GM19397 (cell line): Measurements from ENCODE around the gene ZNF148.

ENCODE experiments used
- ATAC-seq: cut with Tn5 transposase; IDR thresholded peaks from one replicate; pipeline ENCODE4 v1.9.1; 2021; ENCODE audit warnings: mild to moderate bottlenecking, moderate library complexity; ENCODE audit not compliant: unreplicated experiment

The ZNF148 gene

DNA sequence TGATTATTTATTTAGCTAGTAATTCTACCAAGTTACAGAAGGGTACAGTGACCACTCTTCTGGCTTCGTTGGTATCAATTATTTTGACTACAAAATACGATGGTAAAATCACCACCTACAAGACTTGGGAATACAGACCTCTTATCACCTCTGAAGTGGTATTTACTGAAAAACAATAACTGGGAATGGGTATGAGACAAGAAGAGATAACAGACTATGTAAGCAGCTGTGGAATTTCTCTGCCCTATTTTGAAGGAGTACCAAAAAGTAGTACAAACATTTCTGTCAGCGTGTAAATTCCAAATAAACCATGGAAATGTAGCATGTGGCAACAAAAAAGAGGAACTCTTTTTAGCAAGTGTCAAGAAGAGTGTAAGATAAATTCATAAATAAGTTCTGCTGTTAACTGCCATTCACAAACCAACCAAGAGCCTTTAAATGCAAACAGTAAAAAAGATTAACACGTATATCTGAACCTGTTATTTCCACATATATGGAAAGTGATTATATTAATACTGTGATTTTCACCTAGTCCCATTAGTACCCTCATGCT, 85.6 kb downstream of the ZNF148 start:
- ATAC-seq: no peak

DNA sequence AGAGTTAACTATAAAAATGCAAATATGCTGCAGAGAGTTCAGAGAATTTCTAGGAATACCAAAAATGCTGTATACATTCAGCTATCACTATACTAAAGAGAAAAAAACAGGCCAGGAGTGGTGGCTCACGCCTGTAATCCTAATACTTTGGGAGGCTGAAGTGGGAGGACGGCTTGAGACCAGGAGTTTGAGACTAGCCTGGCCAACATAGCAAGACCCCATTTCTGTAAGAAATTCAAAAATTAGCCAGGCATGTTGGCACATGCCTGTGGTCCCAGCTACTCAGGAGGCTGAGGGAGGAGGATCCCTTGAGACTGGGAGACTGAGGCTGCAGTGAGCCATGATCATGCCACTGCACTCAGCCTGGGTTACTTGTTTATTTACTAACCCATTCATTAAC, 87.9 kb downstream of the ZNF148 start:
- no peak for ATAC-seq

DNA sequence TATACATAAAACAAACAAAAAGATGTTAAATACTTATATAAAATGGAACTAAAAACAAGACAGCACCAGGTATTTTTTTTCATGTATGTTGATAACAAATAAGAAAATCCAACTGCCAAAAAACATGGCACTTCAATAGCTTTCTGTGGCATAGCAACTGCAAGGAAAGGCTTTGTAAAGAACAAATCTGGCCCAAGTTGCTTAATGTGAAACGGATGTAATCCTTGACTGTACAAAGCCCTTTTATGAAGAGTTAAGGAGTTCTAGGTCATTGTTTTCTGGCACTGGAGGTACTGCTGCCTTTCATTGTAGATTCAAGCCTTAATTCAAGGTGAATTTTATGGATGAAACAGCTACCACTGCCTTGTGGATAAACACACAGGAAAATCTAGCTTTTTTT, 93.7 kb downstream of the ZNF148 start:
- no peak for ATAC-seq

DNA sequence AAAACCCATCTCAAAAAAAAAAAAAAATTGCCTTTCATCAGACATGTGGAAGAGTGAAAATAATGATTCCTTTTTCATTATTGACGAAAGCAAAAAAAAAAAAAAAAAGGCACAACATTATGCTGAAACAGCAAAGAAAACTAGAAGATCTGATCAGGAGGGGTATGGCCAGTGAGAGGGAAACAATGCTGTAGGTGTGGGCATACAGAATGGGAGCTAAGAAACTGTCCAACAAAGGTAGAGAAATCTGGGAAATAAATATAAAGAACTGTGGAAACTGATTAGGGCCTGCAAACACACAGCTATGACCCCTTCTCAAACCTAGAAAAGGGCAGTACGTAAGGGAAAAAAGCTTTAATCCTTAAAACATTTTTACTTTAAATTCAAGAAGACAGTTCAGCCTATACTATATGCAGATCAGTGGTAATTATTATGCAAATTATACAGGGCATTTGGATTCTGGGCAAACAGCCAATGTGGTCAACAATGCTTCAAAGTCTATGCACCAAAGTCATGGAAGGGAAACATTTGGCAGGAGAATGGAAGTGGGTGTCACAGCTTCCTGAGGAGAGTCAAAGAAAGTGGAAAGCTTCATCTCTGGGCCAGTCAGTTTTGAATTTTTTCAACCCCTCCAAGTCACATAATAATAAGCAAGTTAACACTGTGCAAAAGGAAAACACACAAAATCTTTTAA, 94.3 kb downstream of the ZNF148 start:
- ATAC-seq: no peak

DNA sequence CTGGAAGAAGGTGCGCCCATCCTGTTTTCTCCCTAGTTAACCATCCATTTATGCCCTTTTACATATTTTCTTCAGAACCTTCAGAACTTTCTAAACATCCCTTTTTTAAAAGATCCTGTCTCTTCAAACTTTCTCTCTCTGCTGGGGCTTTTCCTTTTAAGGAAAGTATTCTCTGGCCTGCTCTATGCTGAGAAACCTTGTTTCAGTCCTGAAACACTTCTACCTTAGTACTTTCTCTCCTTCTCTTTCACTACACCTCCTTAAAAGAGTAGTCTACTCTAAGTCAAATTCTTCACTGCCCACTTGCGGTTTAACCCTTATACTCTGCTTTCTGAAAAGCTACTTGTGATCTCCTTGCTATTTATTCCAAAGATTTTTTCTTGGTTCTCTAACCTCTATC, 97.0 kb downstream of the ZNF148 start:
- ATAC-seq: no peak

DNA sequence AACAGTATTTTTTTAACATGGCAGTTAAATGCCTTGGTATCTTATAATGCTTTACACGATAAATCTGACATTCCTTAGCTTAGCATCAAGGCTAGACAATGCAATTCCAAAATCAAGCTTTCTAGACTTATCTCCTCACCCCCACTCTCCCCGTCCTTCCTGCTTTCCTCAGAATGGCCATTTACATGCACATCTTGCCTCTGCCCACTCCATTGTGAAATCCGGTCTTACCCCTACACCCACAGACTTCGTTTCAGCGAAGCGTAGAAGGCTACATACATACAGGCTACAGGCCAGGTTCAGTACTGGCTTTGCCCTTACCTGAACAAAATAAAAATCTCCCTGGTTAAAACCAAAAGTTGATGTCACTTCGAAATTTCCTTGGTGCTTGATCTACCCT, 104.0 kb downstream of the ZNF148 start:
- no peak for ATAC-seq

DNA sequence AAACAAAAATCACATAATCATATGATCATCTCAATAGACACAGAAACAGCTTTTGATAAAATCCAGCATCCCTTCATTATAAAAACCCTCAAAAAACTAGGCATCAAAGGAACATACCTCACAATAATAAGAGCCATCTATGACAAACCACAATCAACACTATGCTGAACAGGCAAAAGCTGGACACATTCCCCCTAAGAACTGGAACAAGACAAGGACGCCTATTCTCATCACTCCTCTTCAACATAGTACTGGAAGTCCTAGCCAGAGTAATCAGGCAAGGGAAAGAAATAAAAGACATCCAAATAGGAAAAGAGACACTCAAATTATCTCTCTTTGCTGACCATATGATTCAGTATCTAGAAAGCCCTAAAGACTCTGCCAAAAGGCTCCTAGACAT, 107.7 kb downstream of the ZNF148 start:
- no peak for ATAC-seq

DNA sequence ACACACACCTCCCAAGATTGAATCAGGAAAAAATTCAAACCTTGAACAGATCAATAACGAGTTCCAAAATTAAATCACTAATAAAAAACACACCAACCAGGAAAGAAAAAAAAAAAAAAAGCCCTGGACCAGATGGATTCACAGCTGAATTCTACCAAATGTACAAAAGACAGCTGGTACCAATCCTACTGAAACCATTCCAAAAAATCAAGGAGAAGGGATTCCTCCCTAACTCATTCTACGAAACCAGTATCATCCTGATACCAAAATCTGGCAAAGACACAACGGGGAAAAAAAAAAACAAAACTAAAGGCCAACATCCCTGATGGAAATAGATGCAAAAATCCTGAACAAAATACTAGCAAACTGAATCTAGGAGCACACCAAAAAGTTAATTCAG, 108.2 kb downstream of the ZNF148 start:
- no peak for ATAC-seq

DNA sequence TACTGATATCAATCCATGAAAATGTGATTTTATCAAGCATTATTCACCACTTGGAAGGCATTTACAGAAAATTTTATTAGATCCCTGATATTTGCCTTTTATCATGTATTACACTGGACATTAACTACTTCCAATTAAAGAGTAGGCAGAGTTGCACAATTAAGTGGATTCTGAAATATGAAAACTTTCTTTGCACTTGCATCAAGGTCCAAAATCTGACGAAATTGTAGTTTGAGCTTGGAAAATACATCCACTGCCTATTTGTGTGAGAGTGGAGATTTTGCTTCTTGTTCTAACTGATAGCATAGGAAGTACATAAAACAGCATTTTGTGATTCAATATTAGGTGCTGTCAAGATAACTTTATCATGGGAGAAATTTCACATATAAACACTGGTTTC, 113.0 kb downstream of the ZNF148 start:
- no peak for ATAC-seq

DNA sequence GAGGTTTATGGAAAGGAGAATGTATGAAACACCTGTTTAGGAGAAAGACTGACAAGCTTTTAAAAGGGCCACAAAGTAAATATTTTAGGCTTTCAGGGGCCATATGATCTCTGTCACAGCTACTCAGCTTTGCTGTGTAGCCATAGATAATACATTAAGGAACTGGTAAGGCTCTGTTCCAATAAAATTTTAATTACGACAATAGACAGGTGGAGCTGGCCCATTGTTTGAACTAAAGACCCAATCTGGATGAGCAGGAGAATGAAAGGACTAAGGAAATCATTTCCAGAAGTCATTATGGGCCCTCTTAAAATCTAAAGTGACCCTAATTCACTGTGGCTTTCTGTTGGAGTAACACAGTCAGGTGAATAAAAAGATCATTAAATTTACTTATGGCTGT, 114.1 kb downstream of the ZNF148 start:
- ATAC-seq: no peak

DNA sequence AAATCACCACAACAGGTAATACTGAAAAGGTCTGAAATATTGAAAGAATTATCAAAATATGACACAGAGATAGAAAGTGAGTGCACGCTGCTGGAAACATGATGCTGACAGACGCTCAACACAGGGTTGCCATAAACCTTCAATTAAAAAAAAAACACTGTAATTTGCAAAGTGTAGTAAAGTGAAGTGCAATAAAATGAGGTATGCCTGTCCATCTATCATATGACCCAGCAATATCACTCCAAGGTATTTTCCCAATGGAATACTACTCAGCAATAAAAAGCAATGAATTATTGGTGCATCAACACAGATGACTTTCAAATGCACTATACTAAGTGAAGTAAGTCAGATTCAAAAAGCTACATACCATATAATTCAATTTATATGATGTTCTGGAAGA, 115.0 kb downstream of the ZNF148 start:
- ATAC-seq: no peak

DNA sequence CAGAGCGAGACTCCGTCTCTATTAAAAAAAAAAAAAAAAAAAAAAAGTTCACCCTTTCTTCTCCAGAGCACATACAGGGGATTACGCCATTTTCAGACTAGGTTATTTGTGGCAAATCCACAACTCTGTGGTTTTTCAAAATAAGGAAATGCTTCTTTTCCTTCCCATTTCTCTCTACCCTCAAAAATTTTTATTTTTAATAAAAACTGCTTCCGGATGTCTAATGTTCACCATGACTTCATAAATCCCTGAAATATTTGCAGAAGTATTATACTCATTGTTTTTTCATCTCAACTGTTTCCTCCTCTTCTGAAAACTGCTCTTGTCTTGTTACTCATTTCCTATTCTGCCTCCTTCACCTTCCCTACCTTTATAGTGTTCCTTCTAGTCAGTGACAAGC, 117.6 kb downstream of the ZNF148 start:
- no peak for ATAC-seq

DNA sequence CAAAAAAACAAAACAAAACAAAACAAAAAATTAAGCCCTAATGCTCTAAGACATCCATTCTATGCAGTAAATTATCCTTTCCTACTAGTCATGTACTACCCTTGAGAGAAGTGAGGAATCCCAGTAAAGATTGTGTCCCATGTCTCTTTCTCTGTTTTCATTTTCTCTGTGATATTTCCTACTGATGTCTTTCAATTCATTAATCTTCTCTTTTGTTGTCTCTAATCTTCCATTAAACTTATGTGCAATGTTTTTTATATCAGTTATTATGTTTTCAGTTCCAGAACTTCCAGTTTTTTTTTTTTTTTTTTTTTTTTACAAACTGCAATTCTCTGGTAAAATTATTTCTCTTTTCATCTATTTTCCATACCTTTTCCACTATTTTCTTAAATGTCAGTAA, 118.5 kb downstream of the ZNF148 start:
- ATAC-seq: no peak

DNA sequence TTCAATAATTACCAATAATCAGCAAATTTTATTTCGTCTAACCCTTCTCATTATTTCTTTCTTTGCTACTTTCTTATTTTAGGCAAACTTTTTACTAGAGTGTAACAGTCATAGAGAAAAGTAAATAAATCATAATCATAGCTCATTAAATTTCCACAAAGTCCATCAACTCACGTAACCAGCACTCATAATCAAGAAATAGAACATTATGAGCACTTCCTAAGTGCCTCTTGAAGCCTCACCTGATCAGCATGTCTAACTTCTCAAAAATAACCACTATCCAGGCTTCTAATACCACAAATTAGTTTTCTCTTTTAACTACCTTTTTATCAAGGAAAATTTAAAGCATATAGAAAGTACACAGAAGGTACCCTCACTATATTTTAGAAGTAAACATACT, 124.2 kb downstream of the ZNF148 start:
- ATAC-seq: no peak

DNA sequence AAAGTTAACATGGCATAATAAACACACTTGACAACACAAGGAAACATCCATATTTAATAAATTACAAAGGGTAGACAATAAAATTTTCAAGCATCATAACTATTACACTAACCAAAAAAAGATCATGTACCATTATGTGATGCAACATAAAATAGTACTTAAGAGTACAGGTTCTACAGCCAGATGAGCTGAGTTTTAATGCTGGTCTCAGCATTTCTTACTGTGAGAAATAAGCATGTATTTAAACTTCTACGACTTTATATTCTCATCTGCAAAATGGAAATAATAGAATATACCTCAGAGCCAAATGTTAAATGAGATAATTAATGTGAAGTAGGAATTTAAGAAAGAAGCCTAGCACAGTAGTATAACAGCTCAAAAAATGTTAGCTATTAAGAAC, 128.9 kb downstream of the ZNF148 start:
- no peak for ATAC-seq

DNA sequence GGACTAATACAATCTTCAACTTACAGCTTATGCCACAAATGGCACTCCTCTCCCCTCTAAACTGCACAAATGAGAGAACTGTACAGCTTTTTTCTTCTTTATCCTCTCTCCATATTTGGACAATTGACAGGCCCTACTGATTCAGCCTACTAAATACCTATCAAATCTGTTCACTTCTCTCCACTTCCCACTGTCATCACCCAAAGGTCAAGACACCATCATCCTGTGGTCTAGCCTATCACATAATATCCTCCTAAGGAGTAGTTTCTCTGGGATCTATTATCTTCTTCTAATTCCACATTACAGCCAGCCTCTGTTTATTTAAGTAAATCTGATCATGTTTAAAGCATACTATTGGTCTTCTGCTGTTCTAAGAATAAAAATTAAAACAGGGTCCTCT, 129.6 kb downstream of the ZNF148 start:
- no peak for ATAC-seq

DNA sequence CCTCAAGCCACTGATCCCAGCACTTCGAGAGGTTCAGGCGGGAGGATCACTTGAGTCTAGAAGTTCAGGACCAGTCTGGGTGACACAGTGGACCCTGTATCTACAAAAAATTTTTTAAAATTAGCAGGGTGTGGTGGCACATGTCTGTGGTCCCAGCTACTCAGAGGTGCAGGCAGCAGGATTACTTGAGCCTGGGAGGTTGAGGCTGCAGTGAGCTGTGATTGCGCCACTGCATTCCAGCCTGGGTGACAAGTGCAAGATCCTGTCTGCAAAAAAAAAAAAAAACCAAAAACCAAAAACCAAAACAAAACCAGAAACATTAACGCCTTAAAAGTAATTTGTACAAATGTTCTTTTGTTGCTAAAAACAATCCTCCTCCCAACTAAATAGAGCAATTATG, 134.6 kb downstream of the ZNF148 start:
- no peak for ATAC-seq

DNA sequence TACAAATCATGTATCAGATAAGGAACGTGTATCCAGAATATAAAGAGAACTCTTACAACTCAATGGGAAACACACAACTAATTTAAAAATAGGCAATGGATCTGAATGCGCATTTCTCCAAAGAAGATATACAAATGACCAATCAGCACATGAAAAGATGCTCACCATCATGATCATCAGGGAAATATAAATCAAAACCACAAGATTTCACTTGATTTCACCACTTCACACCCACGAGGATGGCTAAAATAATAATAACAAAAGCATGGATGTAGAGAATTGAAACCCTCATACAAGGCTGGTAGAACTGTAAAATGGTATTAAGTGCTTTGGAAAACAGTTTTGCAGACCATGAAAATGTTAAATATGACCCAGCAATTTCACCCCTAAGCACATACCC, 135.9 kb downstream of the ZNF148 start:
- no peak for ATAC-seq

DNA sequence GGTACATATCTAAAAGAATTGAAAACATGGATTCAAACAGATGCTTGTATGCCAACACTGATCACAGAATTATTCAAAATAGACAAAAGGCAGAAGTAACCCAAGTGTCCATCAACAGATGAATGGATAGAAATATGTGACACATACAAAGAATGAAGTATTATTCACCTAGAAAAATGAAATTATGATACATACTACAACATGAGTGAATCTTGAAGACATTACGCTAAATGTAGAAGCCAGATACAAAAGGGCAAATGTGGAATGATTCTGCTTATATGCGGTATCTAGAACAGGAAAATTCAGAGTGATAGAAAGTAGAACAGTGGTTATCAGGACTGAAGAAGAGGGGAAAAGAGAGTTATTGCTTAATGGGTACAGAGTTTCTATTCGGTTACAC, 136.4 kb downstream of the ZNF148 start:
- no peak for ATAC-seq

DNA sequence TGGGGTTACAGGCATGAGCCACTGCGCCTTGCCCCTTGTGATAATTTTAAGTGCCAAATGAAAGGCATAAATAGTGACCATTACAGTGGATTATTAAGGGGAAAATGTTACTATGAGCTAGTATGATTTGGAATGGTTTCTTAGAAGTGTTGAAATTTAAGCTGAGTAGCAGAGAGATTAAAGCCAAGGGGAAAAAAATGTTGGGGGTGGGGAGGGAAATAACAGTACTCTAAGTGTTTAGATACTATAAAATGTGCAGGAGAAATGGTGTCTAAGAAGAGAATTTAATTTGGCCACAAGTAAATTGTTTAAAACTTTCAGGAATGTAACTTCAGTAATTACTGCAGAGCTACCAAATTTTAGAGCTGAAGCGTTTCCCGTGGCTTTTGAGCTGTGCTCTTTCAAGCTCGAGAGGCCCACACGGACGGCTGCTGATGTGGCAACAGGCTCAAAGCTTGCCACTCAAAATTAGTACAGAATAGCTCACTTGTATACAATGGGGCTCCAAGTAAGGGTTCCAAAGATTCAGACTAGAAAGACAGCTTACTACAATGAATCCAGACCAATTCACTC, 138.7 kb downstream of the ZNF148 start:
- ATAC-seq: no peak

DNA sequence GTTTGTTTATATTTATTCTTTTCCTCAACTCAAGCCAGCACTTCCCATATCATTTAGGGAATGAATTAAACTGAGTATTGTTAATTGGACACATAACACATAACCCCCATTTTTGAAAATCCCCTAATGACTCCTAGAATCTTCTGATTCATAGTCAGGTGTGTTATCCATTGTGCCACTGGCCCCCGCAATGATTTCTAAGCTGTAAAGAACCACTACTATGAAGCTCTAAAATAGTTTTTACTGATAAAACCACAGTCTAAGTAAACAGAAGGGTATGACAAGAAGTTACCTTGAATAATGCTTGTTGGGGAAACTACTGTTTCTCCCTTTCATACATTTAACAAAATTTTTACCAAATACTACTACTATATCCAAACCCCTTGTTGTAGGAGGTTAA, 140.3 kb downstream of the ZNF148 start:
- ATAC-seq: no peak

DNA sequence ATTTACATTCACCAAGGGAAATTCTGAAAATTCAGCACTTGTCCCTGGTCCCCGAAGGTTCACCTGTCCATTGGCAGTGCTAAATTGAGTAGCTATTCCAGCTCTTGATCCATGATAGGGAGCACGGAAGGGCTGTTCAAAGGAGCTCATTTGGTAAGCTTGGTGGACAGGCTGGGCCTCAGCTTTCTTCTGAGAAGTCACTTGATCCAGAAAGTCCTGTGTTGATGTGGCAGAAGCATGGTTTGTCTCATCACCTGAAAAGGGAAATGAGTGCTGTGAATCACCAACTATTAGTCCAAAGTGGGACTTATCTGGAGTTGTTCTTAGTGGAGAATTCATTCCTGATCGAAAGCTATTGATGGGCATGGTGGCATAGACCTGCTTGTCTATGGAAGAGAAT, 142.7 kb downstream of the ZNF148 start:
- no peak for ATAC-seq

DNA sequence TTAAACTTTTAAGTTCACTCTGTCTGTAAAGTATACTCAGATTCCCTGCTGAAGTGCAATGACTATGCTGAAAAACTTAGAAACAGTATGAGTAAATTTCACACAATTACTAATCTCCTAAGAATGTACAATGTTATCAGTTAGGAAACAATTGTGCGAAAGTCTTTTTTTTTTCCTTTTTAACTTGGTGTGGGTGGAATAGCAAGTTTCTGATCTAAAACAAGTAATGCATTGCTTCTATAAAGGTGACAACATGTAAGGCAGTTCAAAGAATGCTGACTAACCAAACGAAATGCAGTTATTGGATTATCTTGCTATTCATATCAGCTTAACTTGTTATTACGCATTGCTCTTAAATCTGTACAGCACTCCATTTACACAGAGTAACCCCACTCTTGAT, 143.2 kb downstream of the ZNF148 start:
- no peak for ATAC-seq
